Endothelial cell of hepatic sinusoid (primary cell): ENCODE data around the gene MAP3K4.
"Not testable (repeated sequence)": the region's sequence is repeated elsewhere in the genome, so short reads cannot be mapped to it uniquely, and the experiment has no call there.

Experiments used
- in situ Hi-C: cut with HindIII; loops from 2 replicates; pipeline ENCODE4 v1.10.0; 2017; ENCODE audit warnings: low sequenced_read_pairs

MAP3K4 gene

GRCh38 chr6:160971171-160971570 lies 20.4 kb upstream of the MAP3K4 start:
- in situ Hi-C loops, result no loop called here

DNA sequence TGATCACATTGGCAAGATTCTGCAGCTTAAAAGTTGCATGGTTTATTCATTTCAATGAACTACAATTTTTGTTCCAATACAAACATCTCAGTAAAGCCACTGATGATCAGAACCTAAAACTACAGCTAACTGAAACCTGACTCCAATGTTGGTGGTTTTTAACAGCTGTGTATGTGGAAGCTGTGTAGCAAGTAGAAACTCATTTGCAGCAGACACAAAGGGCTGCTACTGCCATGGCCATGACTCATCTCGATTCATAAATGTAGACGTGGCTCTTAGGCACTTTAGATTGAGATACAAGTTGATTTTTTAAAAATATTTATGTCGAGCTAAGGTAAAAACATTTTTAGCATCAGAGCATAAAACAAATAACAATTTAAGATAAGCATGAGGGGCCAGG lies 19.5 kb upstream of the MAP3K4 start:
- in situ Hi-C loops, result no loop called here

DNA sequence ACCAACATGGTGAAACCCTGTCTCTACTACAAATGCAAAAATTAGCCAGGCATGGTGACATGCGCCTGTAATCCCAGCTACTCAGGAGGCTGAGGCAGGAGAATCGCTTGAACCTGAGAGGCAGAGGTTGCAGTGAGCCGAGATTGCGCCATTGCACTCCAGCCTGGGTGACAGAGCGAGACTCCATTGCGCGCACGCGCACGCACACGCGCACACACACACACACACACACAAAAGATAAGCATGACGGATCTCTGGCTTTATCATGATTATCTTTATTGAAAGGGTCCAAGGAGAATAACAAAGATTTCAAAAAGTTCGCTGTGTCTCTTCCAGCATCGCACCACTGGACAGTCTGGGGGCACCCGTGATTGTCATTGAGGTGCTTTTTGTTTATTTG lies 19.0 kb upstream of the MAP3K4 start:
- in situ Hi-C loops, result not testable (repeated sequence)

DNA sequence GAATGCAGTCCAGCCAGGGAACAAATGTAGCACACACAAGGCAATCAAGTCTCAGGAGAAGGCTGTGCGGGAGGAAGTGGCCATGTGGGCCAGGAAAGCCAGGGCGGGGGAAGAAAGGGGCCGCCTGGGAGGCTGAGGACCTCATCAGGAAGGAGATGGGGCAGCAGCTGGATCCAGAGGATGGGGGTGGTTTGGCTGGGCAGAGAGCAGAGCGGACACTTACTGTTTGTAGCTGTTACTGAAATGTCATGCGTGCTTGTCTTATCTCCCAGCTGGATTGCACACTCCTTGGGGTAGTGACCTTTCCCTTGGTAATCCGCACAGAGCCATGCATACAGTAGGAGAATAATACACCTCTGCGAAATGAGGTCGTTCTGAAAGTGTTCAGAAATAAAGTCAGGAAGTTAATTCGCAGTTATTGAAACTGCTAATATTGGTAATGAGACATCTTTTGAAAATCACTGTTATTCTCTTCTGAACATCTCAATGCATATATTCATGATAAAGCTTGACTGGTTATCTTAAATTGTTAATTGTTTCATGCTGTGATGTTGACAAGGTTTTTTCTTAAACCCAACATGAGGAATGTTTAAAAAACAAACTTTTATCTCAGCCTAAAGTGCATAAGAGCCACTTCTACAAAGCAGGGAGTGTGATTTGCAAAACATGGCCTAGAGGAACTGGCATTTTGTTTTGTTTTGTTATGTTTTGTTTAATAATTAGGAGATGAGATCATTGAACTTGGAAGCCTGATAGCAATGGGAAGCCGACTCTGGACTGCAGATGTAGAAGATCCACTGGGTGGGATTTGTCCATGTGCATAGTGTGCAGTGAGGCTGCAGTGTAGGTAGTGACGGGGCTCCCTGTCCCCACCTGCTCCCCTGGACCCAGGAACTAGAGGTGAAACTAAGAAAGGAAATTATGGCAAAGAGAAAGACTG lies 18.0 kb upstream of the MAP3K4 start:
- in situ Hi-C loops, result no loop called here

- in situ Hi-C loops, result no loop called here
Measured at GRCh38 chr6:160974304-160974771, 17.2 kb upstream of the MAP3K4 start.

DNA sequence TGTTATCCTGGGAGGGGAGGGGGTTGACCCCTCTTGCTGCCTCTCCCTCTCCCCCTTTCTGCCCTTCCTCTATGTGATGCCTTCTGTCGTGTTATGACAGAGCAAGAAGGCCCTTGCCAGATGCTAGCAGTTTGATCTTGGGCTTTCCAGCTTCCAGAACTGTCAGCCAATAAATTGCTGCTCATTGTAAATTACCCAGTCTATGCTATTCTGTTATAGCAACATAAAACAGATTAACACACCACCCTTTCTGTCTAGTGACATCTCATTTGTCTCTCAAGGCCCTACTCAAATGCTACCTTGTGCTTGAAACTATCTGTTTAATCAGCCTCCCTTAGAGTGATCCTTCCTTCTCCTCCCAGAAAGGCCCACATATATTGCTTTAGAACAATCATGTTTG lies 16.4 kb upstream of the MAP3K4 start:
- in situ Hi-C loops, result no loop called here

DNA sequence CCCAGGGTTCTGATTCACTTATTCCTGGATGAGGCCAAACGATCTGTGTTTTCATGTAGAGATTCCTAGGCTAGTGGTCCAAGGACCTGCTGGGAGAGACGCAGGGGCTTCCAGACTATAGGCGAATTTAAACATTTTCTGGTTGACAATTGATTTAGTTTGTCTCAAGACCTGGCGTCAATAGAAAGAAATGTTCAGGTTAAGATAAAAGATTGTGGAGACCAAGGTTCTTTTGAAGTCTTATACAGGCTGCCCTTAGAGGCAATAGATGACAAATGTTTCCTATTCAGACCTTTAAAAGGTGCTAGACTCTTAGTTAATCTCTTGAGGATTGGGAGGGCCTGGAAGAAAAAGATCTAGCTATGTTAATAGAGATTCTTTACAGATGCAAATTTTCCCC lies 15.6 kb upstream of the MAP3K4 start:
- in situ Hi-C loops, result not testable (repeated sequence)

DNA sequence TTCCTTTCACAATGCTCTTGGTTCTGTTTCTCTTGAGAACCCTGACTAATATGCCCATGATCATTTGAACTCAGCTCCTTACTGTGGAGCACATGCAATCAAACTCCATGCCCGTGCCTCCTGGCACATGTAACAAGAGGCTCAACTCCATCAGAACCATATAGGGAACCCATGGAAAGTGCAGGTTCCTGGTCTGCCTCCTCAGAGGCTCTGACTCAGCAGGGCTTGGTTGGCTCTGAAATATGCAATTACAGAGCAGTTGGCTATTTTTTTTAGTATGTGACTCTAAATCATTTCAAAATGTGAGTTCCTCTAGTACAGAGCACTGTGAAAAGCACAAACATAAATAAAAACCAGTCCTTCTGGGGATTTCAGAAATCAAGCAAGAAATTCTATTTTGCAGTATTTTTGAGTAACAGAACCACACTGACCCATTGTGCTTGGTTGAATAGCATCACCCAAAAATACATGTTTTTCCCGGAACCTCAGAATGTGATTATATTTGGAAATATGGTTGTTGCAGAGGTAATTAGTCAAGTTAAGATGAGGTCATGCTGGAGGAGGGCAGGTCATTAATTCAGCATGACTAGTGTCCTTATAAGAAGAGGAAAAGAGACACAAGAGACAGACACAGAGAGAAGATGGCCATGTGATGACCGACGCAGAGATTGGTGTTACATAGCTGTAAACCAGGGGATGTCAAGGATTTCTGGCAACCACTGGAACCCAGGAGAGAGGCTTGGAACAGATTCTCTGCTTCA lies 13.2 kb upstream of the MAP3K4 start:
- in situ Hi-C loops, result no loop called here

GRCh38 chr6:160979061-160979708 lies 12.4 kb upstream of the MAP3K4 start:
- in situ Hi-C loops, result no loop called here

DNA sequence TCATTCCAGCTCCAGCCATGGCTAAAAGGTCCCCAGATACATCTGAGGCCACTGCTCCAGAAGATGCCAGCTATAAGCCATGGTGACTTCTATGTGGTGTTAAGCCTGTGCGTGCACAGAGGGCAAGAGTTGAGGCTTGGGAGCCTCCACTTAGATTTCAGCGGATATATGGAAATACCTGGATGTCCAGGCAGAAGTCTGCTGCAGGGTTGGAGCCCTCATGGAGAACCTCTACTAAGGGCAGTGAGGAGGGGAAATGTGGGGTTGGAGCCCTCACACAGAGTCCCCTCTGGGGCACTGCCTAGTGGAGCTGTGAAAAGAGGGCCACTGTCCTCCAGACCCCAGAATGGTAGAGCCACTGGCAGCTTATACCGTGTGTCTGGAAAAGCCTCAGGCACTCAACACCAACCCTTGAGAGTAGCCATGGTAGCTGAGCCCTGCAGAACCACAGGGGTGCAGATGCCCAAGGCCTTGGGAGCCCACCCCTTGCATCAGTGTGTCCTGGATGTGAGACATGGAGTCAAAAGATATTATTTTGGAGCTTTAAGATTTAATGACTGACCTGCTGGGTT lies 8.1 kb upstream of the MAP3K4 start:
- in situ Hi-C loops, result not testable (repeated sequence)

- in situ Hi-C loops, result no loop called here
Measured at GRCh38 chr6:160986851-160987250, 4.7 kb upstream of the MAP3K4 start.

DNA sequence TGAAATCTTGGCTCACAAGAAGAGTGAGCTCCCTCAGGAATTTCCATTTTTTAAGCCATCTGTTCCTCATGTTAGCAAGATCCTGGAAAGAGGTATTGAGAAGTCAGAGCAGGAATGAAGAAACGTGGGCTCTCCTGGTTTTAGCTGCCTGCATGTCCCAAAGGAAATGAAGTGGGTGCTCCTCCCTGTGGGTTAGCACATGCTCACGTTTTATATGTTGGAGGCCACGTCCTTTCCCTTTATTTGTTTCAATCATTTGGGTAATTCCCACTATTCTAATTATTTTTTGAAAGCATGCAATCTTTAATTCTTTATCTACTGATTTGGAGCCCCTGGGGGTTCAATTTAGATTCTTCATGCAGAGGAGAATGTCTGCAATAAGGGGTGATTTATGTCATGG lies 4.3 kb upstream of the MAP3K4 start:
- in situ Hi-C loops, result no loop called here

- in situ Hi-C loops, result no loop called here
Measured at GRCh38 chr6:160990847-160991405, 643 bp upstream of the MAP3K4 start.

DNA sequence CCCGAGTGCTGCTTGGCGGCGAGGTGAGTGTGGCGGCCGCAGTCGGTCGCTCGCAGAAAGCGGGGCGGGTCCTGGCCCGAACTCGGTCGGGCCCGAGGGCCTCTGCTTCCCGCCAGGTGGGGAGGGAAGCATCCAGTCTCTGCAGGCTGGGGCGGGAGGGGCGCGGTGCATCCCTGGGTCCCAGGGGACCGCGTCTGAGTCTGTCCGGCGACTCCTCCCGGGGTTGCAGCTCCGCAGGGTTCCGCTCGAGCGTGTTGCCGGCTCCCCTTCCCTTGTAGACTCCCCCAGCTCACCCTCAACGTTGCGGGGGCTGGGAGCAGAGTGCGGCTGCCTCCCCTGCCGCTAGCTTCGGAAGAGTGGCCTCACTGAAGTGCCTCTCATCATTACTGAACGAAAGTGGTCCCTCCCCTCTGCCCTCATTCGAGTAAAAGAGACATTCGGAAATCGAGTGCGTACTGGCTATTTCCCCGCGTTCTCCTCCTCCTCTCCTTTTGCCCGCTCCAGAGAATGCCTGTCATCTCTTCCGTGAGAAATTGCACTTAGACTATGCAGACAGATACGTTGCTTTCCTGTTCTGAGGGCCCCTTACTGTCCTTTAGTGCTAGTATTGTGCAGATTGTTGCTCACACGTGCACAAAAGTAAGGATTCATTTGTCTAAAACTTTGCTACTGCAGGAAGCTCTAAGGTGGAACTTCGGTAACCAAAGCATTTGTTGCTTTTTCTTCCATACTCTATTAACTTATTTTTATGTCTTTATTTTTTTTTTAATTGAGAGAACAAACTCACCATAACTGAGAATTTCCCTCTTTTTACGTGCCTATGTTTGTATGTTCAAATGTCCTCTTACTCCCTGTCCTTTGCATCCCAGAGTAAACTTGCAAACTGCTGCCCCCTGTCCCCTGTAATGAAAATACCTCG lies 751 bp downstream of the MAP3K4 start:
- in situ Hi-C loops, result no loop called here

GRCh38 chr6:160992980-160993314 lies 1.4 kb downstream of the MAP3K4 start:
- in situ Hi-C loops, result no loop called here

- in situ Hi-C loops, result no loop called here
Measured at GRCh38 chr6:160995271-160995670, 3.7 kb downstream of the MAP3K4 start.

- in situ Hi-C loops, result no loop called here
Measured at GRCh38 chr6:160996131-160996601, 4.6 kb downstream of the MAP3K4 start.

DNA sequence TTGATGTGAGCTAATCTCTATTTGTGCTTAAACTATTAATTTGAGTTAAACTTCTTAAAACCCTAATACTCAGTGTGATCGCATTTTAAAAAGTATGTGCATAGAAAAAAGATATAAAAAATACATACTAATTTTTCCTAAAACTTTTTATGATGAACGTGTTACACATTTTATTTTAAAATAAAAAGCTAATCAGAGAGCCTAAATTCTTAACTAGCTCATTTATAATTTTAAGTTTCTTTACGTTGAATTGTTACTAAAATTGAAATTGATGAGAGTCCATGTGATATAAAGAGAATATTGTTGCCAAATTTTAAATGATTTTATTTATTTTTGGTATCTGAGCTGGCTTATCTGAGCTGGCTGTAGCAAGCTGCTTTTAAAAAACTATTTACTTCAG lies 6.6 kb downstream of the MAP3K4 start:
- in situ Hi-C loops, result no loop called here

- in situ Hi-C loops, result no loop called here
Measured at GRCh38 chr6:160998766-160999165, 7.2 kb downstream of the MAP3K4 start.

GRCh38 chr6:160999516-160999915 lies 7.9 kb downstream of the MAP3K4 start:
- in situ Hi-C loops, result no loop called here
